Measurements from ENCODE around the gene ARAP2.

Gene ARAP2

GRCh38 chr4:36206012-36206411 is 38.3 kb downstream of the ARAP2 start:
- H3K4me2 ChIP-seq = no peak overlapping the region
- H3K79me2 ChIP-seq (ENCODE audit: insufficient read depth, low read depth) = no peaks in the 10 kb centered on the region
- no peaks in the 10 kb centered on the region for H4K20me1 ChIP-seq (ENCODE audit: insufficient read depth)
- no peak overlapping the region for H2AFZ ChIP-seq (ENCODE audit: low read depth)
- TF ChIP-seq CTCF (conservative IDR thresholded peaks at IDR 0.05; ENCODE audit: low read depth, low read length) = no peak
- H3K36me3 ChIP-seq (ENCODE audit: insufficient read depth) = no peaks in the 10 kb centered on the region
- no peak overlapping the region for H3K4me3 ChIP-seq (IDR thresholded peaks at IDR 0.05; ENCODE audit: insufficient read depth, low read depth, low read length)
- H3K9ac ChIP-seq = no peak overlapping the region
- H3K27me3 ChIP-seq (ENCODE audit: insufficient read depth, low read depth) = no peaks in the 10 kb centered on the region
- H3K4me1 ChIP-seq (ENCODE audit: low read depth, poor library complexity, severe bottlenecking) = no peaks in the 10 kb centered on the region
- no peak overlapping the region for H3K27ac ChIP-seq

GRCh38 chr4:36198861-36199260 is 45.5 kb downstream of the ARAP2 start:
- Histone ChIP-seq H4K20me1 (ENCODE audit: insufficient read depth) (no peaks in the 10 kb centered on the region), H3K27me3 (ENCODE audit: insufficient read depth, low read depth) (no peaks in the 10 kb centered on the region)

GRCh38 chr4:36198068-36198808 is 46.1 kb downstream of the ARAP2 start:
- H3K27ac ChIP-seq = no peak overlapping the region
- H3K4me3 ChIP-seq (IDR thresholded peaks at IDR 0.05; ENCODE audit: insufficient read depth, low read depth, low read length) = no peak overlapping the region
- H2AFZ ChIP-seq (ENCODE audit: low read depth) = no peak overlapping the region
- no peak overlapping the region for H3K4me2 ChIP-seq
- no peak overlapping the region for H3K9ac ChIP-seq
- no peaks in the 10 kb centered on the region for H4K20me1 ChIP-seq (ENCODE audit: insufficient read depth)
- H3K36me3 ChIP-seq (ENCODE audit: insufficient read depth) = no peaks in the 10 kb centered on the region
- H3K79me2 ChIP-seq (ENCODE audit: insufficient read depth, low read depth) = no peaks in the 10 kb centered on the region
- no peak for TF ChIP-seq CTCF (conservative IDR thresholded peaks at IDR 0.05; ENCODE audit: low read depth, low read length)
- H3K27me3 ChIP-seq (ENCODE audit: insufficient read depth, low read depth) = no peaks in the 10 kb centered on the region
- H3K4me1 ChIP-seq (ENCODE audit: low read depth, poor library complexity, severe bottlenecking) = no peaks in the 10 kb centered on the region

More at GRCh38 chr4:36198861-36199260, 45.5 kb downstream of the ARAP2 start:
- no peak overlapping the region for H2AFZ ChIP-seq (ENCODE audit: low read depth)
- no peak overlapping the region for H3K9ac ChIP-seq
- no peaks in the 10 kb centered on the region for H3K79me2 ChIP-seq (ENCODE audit: insufficient read depth, low read depth)
- no peak overlapping the region for H3K4me3 ChIP-seq (IDR thresholded peaks at IDR 0.05; ENCODE audit: insufficient read depth, low read depth, low read length)
- H3K4me1 ChIP-seq (ENCODE audit: low read depth, poor library complexity, severe bottlenecking) = no peaks in the 10 kb centered on the region
- H3K36me3 ChIP-seq (ENCODE audit: insufficient read depth) = no peaks in the 10 kb centered on the region
- no peak overlapping the region for H3K4me2 ChIP-seq
- TF ChIP-seq CTCF (conservative IDR thresholded peaks at IDR 0.05; ENCODE audit: low read depth, low read length) = no peak
- no peak overlapping the region for H3K27ac ChIP-seq

GRCh38 chr4:36197501-36197900 is 46.8 kb downstream of the ARAP2 start:
- Histone ChIP-seq H3K27ac (no peak overlapping the region), H3K4me1 (ENCODE audit: low read depth, poor library complexity, severe bottlenecking) (no peaks in the 10 kb centered on the region), H3K27me3 (ENCODE audit: insufficient read depth, low read depth) (no peaks in the 10 kb centered on the region), H3K9ac (no peak overlapping the region), H3K4me3 (IDR thresholded peaks at IDR 0.05; ENCODE audit: insufficient read depth, low read depth, low read length) (no peak overlapping the region), H3K79me2 (ENCODE audit: insufficient read depth, low read depth) (no peaks in the 10 kb centered on the region), H4K20me1 (ENCODE audit: insufficient read depth) (no peaks in the 10 kb centered on the region), H3K36me3 (ENCODE audit: insufficient read depth) (no peaks in the 10 kb centered on the region), H2AFZ (ENCODE audit: low read depth) (no peak overlapping the region), H3K4me2 (no peak overlapping the region)
- TF ChIP-seq CTCF (conservative IDR thresholded peaks at IDR 0.05; ENCODE audit: low read depth, low read length) = no peak

Measured in KMS-11 (cell line).